GM10266 (cell line): Measurements from ENCODE around the gene F5.

Source experiments
- DNase-seq: peaks from one replicate; pipeline ENCODE4 v3.0.0; 2012; ENCODE audit errors: extremely low spot score
- TF ChIP-seq, protein P1 (sequence below): IDR thresholded peaks from 2 replicates; pipeline ENCODE4 v1.5.1; 2012; ENCODE audit warnings: mild to moderate bottlenecking, low read depth; ENCODE audit not compliant: control insufficient read depth, insufficient read depth; ENCODE audit errors: missing control alignments

F5 gene

GRCh38 chr1:169466259-169467230 is 119.7 kb downstream of the F5 start:
- TF ChIP-seq, protein P1, sequence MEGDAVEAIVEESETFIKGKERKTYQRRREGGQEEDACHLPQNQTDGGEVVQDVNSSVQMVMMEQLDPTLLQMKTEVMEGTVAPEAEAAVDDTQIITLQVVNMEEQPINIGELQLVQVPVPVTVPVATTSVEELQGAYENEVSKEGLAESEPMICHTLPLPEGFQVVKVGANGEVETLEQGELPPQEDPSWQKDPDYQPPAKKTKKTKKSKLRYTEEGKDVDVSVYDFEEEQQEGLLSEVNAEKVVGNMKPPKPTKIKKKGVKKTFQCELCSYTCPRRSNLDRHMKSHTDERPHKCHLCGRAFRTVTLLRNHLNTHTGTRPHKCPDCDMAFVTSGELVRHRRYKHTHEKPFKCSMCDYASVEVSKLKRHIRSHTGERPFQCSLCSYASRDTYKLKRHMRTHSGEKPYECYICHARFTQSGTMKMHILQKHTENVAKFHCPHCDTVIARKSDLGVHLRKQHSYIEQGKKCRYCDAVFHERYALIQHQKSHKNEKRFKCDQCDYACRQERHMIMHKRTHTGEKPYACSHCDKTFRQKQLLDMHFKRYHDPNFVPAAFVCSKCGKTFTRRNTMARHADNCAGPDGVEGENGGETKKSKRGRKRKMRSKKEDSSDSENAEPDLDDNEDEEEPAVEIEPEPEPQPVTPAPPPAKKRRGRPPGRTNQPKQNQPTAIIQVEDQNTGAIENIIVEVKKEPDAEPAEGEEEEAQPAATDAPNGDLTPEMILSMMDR, result peak; percentile 40
- DNase-seq, result no peak

- TF ChIP-seq, protein P1, result no peak
- no peak for DNase-seq
Measured at GRCh38 chr1:169465281-169465680, 121.0 kb downstream of the F5 start.
